DLD1 (cell line): ENCODE results near the gene PLEKHG5.

ENCODE experiments used
- in situ Hi-C: cut with HindIII; loops from 2 replicates; pipeline ENCODE4 v1.10.0; 2017; ENCODE audit warnings: low sequenced_read_pairs

PLEKHG5 gene

GRCh38 chr1:6477039-6477820 lies 14.2 kb downstream of the PLEKHG5 start:
- in situ Hi-C loops = no loop called here

GRCh38 chr1:6476483-6476882 lies 15.0 kb downstream of the PLEKHG5 start:
- in situ Hi-C loops = no loop called here

DNA sequence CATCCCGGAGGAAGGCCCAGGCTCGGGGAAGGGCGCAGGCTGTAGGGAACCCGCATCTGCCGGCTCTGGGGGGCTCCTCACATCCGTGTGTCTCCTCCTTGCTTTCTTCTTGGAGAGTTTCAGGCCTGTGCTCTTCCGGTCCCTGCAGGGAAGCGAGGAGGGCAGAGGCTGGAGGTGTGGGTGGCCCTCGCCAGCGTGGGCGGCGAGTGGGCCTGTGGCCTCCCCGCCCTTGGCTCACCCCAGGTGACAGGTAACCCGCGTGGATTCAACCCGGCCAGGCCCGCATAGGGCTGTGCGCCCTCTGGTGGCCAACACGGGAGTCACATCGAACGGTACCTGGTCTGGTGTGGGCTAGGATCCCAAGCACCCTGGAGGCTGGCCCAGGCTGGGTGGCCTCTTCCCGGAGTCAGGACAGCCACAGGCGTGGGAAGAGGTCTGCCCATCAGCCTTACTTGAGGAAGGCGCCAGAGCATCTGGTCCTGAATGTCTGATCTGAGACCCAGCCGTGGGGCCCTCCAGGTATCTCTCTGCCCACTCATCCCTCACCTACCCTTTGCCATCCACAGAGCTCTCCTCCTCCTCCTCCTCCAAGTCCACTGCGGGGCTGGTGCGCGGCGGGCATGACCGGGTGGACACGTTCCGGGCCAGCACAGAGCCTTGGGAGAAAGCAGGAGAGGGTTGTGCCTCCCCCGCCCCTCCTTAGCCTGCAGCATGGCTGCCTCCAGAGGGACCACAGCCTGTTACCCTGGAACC lies 15.9 kb downstream of the PLEKHG5 start:
- in situ Hi-C loops = no loop called here

DNA sequence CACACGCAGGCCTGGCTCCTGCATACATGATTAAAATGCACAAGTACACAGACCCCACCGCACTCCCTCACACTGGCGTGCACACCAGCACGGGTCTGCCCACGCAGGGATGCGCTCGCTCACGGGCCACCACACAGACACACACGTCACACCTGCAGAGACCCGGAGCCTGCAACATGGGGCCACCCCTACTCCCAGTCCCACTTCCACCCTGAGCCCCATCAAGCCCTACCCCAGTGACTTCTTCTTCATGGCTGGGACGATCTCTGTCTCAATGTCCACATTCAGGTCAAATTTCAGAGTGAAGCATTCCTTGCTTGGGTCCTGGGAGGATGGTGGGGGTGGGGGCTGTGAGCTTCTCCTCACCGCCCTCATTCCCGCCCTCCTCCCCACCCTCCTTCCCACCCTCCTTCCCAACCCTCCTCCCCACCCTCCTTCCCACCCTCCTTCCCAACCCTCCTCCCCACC lies 16.6 kb downstream of the PLEKHG5 start:
- in situ Hi-C loops = no loop called here

DNA sequence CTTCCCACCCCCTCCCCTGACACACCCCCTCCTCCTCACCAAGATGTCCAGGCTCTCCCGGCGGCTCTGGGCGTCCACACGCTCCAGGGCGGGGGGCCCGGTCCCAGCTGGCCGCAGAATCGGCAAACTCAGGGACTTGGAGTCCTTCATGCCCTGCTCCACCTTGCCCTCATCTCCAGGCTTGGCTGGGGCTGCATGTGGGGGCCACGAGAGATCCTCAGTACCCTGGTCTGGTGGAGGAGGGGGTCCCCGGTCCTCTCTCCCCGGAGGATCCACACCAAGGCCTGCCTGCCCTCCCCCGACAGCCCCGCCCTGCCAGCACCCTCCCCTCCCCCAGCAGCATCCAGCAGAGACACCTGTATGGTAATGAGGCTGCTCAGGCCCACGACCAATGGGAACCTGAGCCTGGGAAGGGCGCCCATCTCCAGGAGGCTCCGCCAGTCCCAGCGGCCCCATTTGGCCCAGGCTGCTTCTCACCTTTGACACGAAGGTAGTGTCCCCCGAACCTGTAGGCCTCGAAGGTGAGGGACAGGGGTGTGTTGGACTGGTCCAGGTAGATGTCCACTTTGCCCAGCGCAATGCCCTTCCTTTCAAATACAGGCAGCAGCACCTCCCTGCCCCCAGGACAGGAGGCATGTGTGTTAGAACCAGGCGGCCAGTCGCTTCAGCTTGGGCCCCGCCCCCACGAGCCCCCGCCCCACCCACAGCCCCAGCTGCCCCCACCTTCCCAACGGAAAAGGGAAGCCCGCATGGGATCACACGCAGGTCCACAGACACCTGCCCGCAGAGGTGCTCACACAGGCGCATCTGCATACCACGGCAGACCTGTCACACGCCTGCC lies 17.3 kb downstream of the PLEKHG5 start:
- in situ Hi-C loops = no loop called here

- in situ Hi-C loops = no loop called here
Measured at GRCh38 chr1:6473156-6473555, 18.3 kb downstream of the PLEKHG5 start.

GRCh38 chr1:6472391-6472790 lies 19.1 kb downstream of the PLEKHG5 start:
- in situ Hi-C loops = no loop called here

DNA sequence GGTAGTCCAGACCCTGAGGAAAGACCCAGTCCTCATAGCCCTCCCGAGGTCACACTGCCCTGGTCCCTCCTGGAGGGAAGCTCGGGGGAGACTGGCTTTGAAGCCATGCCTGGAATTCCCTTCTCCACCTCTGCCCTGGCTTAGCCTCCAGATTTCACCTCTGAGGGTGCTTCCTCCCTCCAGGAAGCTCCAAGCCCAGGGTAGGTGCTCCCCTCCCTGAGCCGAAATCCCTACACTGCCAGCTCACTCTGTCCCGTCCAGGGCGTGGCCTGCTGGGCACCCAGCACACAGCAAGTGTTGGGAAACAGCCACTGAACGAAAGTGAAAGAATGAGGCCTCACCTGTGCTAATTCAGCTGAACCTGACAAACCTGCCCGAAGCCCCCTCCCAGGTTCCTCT lies 19.5 kb downstream of the PLEKHG5 start:
- in situ Hi-C loops = no loop called here

- in situ Hi-C loops = no loop called here
Measured at GRCh38 chr1:6471086-6471969, 20.1 kb downstream of the PLEKHG5 start.

DNA sequence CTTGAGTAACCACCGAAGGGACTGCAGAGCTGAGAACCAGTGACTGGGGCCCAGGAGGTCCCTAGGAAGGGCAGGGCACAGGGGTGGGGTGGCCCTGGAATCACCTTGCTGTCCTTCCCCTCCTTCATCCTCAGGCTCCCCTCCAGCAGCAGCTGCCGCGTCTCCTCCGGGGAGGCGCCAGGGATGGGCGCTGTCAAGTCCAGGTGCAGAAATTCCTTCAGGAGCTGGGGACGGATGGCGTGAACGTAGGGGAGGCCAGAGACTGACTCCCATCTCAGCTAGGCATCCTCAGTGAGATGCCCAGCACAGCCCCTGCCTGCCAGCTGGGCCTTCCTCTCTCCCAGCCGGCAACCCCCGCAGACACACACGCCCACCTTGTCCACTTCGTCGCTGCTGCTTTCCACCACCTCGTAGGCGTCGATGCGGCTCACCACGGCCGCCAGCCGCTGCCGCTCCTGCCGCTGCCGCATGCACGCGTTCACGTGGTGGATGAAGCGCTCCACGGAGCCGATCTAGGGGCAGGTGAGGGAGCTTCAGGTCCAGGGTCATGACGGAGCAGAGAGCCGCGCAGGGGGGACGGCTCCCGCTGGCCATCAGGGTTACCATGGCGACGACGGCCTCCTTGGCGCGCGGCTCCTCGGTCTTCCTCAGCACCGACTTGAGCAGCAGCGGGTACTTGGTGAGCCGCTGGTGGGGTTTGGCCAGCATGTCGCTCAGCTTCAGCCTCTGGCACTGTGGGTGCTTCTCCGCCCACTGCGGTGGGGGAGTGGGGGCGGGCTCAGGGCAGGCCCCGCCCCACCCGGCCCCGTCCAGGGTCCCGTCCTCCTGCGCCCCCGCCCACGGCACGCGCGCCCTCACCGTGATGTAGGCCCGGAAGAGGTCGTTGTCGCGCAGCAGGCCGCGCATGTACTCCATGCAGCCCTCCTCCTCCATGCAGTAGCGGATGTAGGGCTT lies 21.1 kb downstream of the PLEKHG5 start:
- in situ Hi-C loops = no loop called here

GRCh38 chr1:6468729-6469461 lies 22.6 kb downstream of the PLEKHG5 start:
- in situ Hi-C loops = no loop called here

DNA sequence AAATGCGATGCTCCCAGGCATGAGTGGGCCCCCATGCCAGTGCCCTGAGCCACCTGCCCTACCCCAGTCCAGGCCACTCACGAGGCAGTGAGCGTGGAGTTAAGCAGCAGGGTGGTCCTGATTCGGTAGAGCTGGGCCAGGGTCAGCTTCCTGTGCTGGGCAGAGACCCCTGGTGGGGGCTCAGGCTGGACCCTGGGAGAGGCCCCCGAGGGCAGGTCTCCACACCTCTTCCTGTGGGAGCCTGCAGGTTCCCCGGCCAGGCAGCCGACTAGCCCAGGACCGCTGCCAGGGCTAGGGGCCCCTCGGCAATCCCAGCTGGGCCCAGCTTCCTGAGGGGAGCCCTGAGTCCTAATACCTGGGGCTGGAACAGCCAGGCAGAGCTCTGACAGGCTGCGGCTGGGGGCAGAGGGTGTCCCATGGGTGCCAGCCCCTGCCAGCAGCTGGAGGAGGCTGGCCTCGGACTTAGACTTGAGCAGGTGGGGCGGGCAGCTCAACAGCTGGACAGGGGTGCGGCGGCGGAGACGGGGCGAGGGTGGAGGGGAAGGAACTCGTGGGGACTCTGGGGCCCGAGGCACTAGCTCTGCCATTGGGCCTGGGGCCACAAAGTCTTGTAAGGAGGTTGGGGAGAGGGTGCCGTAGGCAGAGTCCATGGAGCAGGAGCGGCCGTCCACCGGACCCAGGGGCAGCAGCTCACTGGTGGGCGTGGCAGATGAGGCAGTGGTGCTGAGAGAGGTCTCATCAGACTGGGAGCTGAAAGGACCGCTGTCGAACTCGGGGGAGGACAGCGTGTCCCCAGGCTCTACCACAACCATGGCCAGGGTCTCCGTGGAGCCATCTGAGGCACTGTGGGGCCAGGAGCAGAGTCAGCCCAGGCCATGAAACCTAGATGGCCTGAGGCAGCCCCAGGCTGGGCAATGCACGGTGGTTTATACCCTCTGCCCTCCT lies 23.5 kb downstream of the PLEKHG5 start:
- in situ Hi-C loops = no loop called here

- in situ Hi-C loops = no loop called here
Measured at GRCh38 chr1:6467224-6467623, 24.2 kb downstream of the PLEKHG5 start.

DNA sequence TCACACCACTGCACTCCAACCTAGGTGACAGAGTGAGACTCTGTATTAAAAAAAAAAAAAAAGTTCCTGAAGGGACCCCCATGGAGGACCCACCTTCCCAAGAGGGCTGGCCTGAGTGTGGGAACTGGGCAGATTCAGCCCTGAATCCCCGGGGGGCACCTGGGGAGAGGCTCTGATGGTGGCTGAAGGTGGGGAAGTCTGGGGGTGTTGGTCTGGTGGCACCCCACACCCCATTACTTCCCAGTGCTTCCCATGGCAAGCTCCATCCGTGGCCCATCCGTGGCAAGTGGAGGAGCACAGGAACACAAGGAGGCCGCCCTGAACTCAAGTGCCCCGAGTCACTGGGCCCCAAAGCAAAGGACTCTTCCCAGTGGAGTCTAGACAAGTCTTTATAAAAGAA lies 24.7 kb downstream of the PLEKHG5 start:
- in situ Hi-C loops = no loop called here

GRCh38 chr1:6466023-6466422 lies 25.4 kb downstream of the PLEKHG5 start, which contains the start of gene TNFRSF25:
TSS of gene TNFRSF25 (minus strand) at chr1:6466173. CDS start at chr1:6466107, 66 bp downstream.
- in situ Hi-C loops = no loop called here

- in situ Hi-C loops = no loop called here
Measured at GRCh38 chr1:6465461-6466005, 25.9 kb downstream of the PLEKHG5 start.

GRCh38 chr1:6464915-6465314 lies 26.6 kb downstream of the PLEKHG5 start:
- in situ Hi-C loops = no loop called here
